ENCODE data around the gene HPCAL1.

GRCh38 chr2:10412380-10412779, 109.7 kb downstream of the HPCAL1 start:
- no peak for TF ChIP-seq CTCF (conservative IDR thresholded peaks at IDR 0.05; ENCODE audit: low read depth, low read length)
- no peak for TF ChIP-seq RAD21 (IDR thresholded peaks at IDR 0.05; ENCODE audit: low read length)
- TF ChIP-seq POLR2A (IDR thresholded peaks at IDR 0.05; ENCODE audit: low read depth, low read length), result no peak
- TF ChIP-seq CEBPB (IDR thresholded peaks at IDR 0.05; ENCODE audit: low read depth, low read length), result no peak
- TF ChIP-seq, protein P1, sequence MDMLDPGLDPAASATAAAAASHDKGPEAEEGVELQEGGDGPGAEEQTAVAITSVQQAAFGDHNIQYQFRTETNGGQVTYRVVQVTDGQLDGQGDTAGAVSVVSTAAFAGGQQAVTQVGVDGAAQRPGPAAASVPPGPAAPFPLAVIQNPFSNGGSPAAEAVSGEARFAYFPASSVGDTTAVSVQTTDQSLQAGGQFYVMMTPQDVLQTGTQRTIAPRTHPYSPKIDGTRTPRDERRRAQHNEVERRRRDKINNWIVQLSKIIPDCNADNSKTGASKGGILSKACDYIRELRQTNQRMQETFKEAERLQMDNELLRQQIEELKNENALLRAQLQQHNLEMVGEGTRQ (IDR thresholded peaks at IDR 0.05; ENCODE audit: low read depth, low read length), result peak; percentile 89
- TF ChIP-seq BHLHE40 (IDR thresholded peaks at IDR 0.05; ENCODE audit: low read depth, low read length), result no peak
- TF ChIP-seq ELK1 (IDR thresholded peaks at IDR 0.05; ENCODE audit: borderline replicate concordance, low read depth, low read length), result no peak
- no peak for TF ChIP-seq RCOR1 (IDR thresholded peaks at IDR 0.05; ENCODE audit: insufficient replicate concordance, low read length)
- no peak for TF ChIP-seq RFX5 (IDR thresholded peaks at IDR 0.05; ENCODE audit: low read depth, low read length)
- TF ChIP-seq SMC3 (IDR thresholded peaks at IDR 0.05; ENCODE audit: low read depth, low read length), result no peak
- TF ChIP-seq NFE2L2 (IDR thresholded peaks at IDR 0.05; ENCODE audit: low read depth, low read length), result no peak
- no peak for TF ChIP-seq FOS (IDR thresholded peaks at IDR 0.05; ENCODE audit: low read depth, low read length)
- no peak for TF ChIP-seq MAFK (IDR thresholded peaks at IDR 0.05; ENCODE audit: low read depth, low read length)
- TF ChIP-seq MXI1 (IDR thresholded peaks at IDR 0.05; ENCODE audit: borderline replicate concordance, low read depth, low read length), result no peak
